ENCODE results near the gene PLCB2.

GRCh38 chr15:40265875-40266274 lies 41.9 kb downstream of the PLCB2 start:
- TF ChIP-seq CTCF (IDR thresholded peaks at IDR 0.05; ENCODE audit: low read depth, low read length) (no peak), POLR2A (IDR thresholded peaks at IDR 0.05; ENCODE audit: extremely low read depth, insufficient read length) (no peak)
